IMR-90 (cell line): ENCODE measurements around the gene MRPS25. TPM values are rescaled to one million over a fixed set of nuclear protein-coding genes. Genes with fewer than 3 reads are reported as not detected.

ENCODE experiments used
- ATAC-seq: fragments of 200-7000 bp; cut with Tn5 transposase; 2 replicates; pipeline ENCODE4 v1.9.1; 2020; ENCODE audit warnings: low read depth, mild to moderate bottlenecking, moderate library complexity
- BruUV-seq: library from RNA; stranded (reverse); fragments of 400-500 nt; replicated peaks from 2 replicates; lab custom pipeline; 2021; lab: Mats Ljungman, UMichigan
- CTCF ChIA-PET: fragments of 300-600 bp; formaldehyde crosslinking; extraction: SDS; loops from one replicate; lab custom pipeline; 2021; ENCODE audit warnings: antibody characterized with exemption; lab: Yijun Ruan, JAX
- POLR2A ChIA-PET: fragments of 300-600 bp; sonication (Branson Sonifier 250); formaldehyde crosslinking; loops from one replicate; lab custom pipeline; 2022; ENCODE audit warnings: antibody characterized with exemption; ENCODE audit not compliant: unreplicated experiment; lab: Charles Lee
- DNase-seq: peaks from one replicate; pipeline ENCODE4 v3.0.0; 2013
- H2AFZ ChIP-seq: replicated peaks from 2 replicates; pipeline ENCODE3; 2013; ENCODE audit warnings: low read length, mild to moderate bottlenecking; ENCODE audit not compliant: poor library complexity
- H2AK5ac ChIP-seq: 2 replicates; pipeline ENCODE4 v1.6.1; 2013; ENCODE audit warnings: low read depth, low read length, inconsistent platforms
- H2AK9ac ChIP-seq: replicated peaks from 2 replicates; pipeline ENCODE3; 2013; ENCODE audit warnings: mild to moderate bottlenecking, low read depth, low read length, moderate library complexity; ENCODE audit not compliant: poor library complexity
- H2BK120ac ChIP-seq: 2 replicates; pipeline ENCODE4 v1.6.1; 2013; ENCODE audit warnings: low read depth, low read length, inconsistent platforms
- H2BK15ac ChIP-seq: 3 replicates; pipeline ENCODE4 v1.6.1; 2013; ENCODE audit warnings: low read depth, low read length, inconsistent platforms
- H2BK20ac ChIP-seq: 2 replicates; pipeline ENCODE4 v1.6.1; 2013; ENCODE audit warnings: low read depth, mild to moderate bottlenecking, inconsistent platforms, low read length, moderate library complexity
- H2BK5ac ChIP-seq: 2 replicates; pipeline ENCODE4 v1.6.1; 2013; ENCODE audit warnings: mild to moderate bottlenecking, low read depth, low read length, inconsistent platforms; ENCODE audit not compliant: poor library complexity, severe bottlenecking
- H3K14ac ChIP-seq: replicated peaks from 2 replicates; pipeline ENCODE4 v1.6.1; 2013; ENCODE audit warnings: low read depth, low read length, inconsistent platforms
- H3K18ac ChIP-seq: 2 replicates; pipeline ENCODE4 v1.6.1; 2013; ENCODE audit warnings: low read depth, low read length, control low read depth
- H3K23ac ChIP-seq: 2 replicates; pipeline ENCODE4 v1.6.1; 2013; ENCODE audit warnings: low read depth, low read length, inconsistent platforms
- H3K27ac ChIP-seq: 2 replicates; pipeline ENCODE4 v1.5.1; 2013; ENCODE audit warnings: mild to moderate bottlenecking, control low read depth, low read length; ENCODE audit not compliant: insufficient read depth
- H3K27me3 ChIP-seq: 2 replicates; pipeline ENCODE4 v1.6.1; 2013; ENCODE audit warnings: low read length; ENCODE audit not compliant: control insufficient read depth, insufficient read depth
- H3K36me3 ChIP-seq: 2 replicates; pipeline ENCODE4 v1.6.1; 2013; ENCODE audit warnings: low read length, mixed read lengths; ENCODE audit not compliant: control insufficient read depth, insufficient read depth
- H3K4ac ChIP-seq: 2 replicates; pipeline ENCODE4 v1.6.1; 2013; ENCODE audit warnings: low read depth, low read length, inconsistent platforms
- H3K4me1 ChIP-seq: 2 replicates; pipeline ENCODE4 v1.6.1; 2013; ENCODE audit warnings: low read length, mixed read lengths; ENCODE audit not compliant: control insufficient read depth, insufficient read depth
- H3K4me2 ChIP-seq: 2 replicates; pipeline ENCODE4 v1.6.1; 2013; ENCODE audit warnings: low read depth, mild to moderate bottlenecking, control low read depth, low read length, moderate library complexity
- H3K4me3 ChIP-seq: 2 replicates; pipeline ENCODE4 v1.5.1; 2013; ENCODE audit warnings: low read depth, mild to moderate bottlenecking, control low read depth, low read length, moderate library complexity; ENCODE audit not compliant: insufficient read depth
- H3K56ac ChIP-seq: 2 replicates; pipeline ENCODE4 v1.6.1; 2013; ENCODE audit warnings: low read length, inconsistent platforms; ENCODE audit not compliant: insufficient read depth; ENCODE audit errors: extremely low read depth
- H3K79me1 ChIP-seq, 2 experiments: 2 replicates each; pipeline ENCODE4 v1.6.1; 2013; ENCODE audit warnings: low read length in 2 of 2, inconsistent platforms in 1 of 2, low read depth in 1 of 2
- H3K9ac ChIP-seq: 2 replicates; pipeline ENCODE4 v1.6.1; 2013; ENCODE audit warnings: low read depth, low read length, control low read depth
- H3K9me1 ChIP-seq: 2 replicates; pipeline ENCODE4 v1.6.1; 2013; ENCODE audit warnings: low read length, inconsistent platforms; ENCODE audit not compliant: insufficient read depth
- H3K9me3 ChIP-seq: 2 replicates; pipeline ENCODE4 v1.6.1; 2013; ENCODE audit warnings: low read length; ENCODE audit not compliant: control insufficient read depth, insufficient read depth
- H4K20me1 ChIP-seq: 2 replicates; pipeline ENCODE4 v1.6.1; 2013; ENCODE audit warnings: low read length, inconsistent platforms; ENCODE audit not compliant: insufficient read depth
- H4K5ac ChIP-seq: 2 replicates; pipeline ENCODE4 v1.6.1; 2013; ENCODE audit warnings: mild to moderate bottlenecking, low read depth, low read length, control low read depth
- H4K8ac ChIP-seq, 2 experiments: 2 replicates each; pipeline ENCODE4 v1.6.1; 2013; ENCODE audit warnings: low read depth in 2 of 2, low read length in 2 of 2, control low read depth in 1 of 2, inconsistent platforms in 1 of 2
- H4K91ac ChIP-seq: 2 replicates; pipeline ENCODE4 v1.6.1; 2013; ENCODE audit warnings: low read depth, low read length, inconsistent platforms; ENCODE audit not compliant: insufficient read depth
- MAFK ChIP-seq: IDR thresholded peaks from 2 replicates; pipeline ENCODE4 v1.6.1; 2012; ENCODE audit warnings: low read depth, low read length, improper control_type of control experiment
- RFX5 ChIP-seq: IDR thresholded peaks from 2 replicates; pipeline ENCODE4 v1.8.0; 2012; ENCODE audit warnings: low read depth, mild to moderate bottlenecking, low read length, moderate library complexity
- WGBS, 2 experiments: methylation state at CpG; one replicate each; pipeline versions ENCODE4 v1.1.5 to v1.1.7; 2013; ENCODE audit warnings: missing lambda C conversion rate in 2 of 2; ENCODE audit not compliant: insufficient read length in 1 of 2; ENCODE audit errors: extremely low coverage in 2 of 2; 5-methylcytosine and 5-hydroxymethylcytosine counted together
- dilution Hi-C: fragments of 300-500 bp; cut with HindIII; formaldehyde crosslinking; loops from one replicate; pipeline ENCODE4 v1.14.3; 2018; ENCODE audit warnings: low sequenced_read_pairs; ENCODE audit not compliant: unreplicated experiment
- in situ Hi-C: fragments of 300-500 bp; cut with MboI; formaldehyde crosslinking; loops from 3 replicates; pipeline ENCODE4 v1.14.3; 2019; ENCODE audit warnings: low sequenced_read_pairs, inconsistent platforms, mixed read lengths
- intact Hi-C: fragments of 100-400 bp; cut with micrococcal nuclease; formaldehyde crosslinking; loops from 2 replicates; pipeline ENCODE4 v1.10.0; 2022
- polyA plus RNA-seq, 3 experiments: library from polyadenylated mRNA; depleted of rRNA; stranded (reverse); fragments of >200 nt; gene quantifications; 2 replicates each; pipeline ENCODE4 v1.2.3, GENCODE V29; 2012; ENCODE audit warnings: low replicate concordance in 1 of 3
- total RNA-seq: library from RNA; depleted of rRNA; stranded (reverse); fragments of >200 nt; gene quantifications from 2 replicates; pipeline ENCODE4 v1.2.3, GENCODE V29; 2012
- TF ChIP-seq, protein P1 (sequence below): fragments of 150-350 bp; IDR thresholded peaks from 2 replicates; pipeline ENCODE4 v1.6.1; 2016; ENCODE audit warnings: low read depth, mild to moderate bottlenecking, low read length, moderate library complexity, borderline replicate concordance

Gene MRPS25
- total and polyA plus RNA-seq, 2 of the 4 experiments (the other 2 are of a cell fraction): 9.0 to 20.8 TPM

DNA sequence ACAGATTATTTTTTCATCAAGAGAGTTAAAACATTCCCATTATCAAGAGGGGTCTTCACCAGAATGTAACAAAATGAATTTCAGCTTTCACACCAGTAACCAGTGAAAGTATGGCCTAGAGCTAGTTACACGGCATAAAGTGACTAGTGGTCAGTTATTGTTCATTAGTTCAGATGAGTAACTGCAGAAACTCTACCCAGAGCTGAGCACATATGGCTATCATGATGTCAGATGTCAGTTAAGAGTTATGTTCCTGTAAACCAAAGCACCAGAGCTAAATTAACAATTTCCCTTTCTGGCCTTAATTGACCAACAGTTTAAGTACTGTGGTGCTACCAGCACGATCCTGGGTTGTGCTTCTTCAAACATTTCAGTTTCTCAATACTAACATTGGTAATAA is 6.6 kb upstream of the MRPS25 start:
- H3K79me1 ChIP-seq: peaks cover 4% of the 10 kb centered on the region in 2 experiments; a peak in 1 of 4 replicates
- TF ChIP-seq MAFK (no peak), RFX5 (no peak)
- TF ChIP-seq, protein P1, sequence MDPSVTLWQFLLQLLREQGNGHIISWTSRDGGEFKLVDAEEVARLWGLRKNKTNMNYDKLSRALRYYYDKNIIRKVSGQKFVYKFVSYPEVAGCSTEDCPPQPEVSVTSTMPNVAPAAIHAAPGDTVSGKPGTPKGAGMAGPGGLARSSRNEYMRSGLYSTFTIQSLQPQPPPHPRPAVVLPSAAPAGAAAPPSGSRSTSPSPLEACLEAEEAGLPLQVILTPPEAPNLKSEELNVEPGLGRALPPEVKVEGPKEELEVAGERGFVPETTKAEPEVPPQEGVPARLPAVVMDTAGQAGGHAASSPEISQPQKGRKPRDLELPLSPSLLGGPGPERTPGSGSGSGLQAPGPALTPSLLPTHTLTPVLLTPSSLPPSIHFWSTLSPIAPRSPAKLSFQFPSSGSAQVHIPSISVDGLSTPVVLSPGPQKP: no peak
- H2BK120ac ChIP-seq: no peak overlapping the region
- no peak overlapping the region for H4K91ac ChIP-seq
- peaks cover 36% of the 10 kb centered on the region for H3K36me3 ChIP-seq
- no peak overlapping the region for H3K4me3 ChIP-seq
- H2BK15ac ChIP-seq: no peak overlapping the region
- no TSS peak for BruUV-seq
- ChIA-PET CTCF (no interaction called here), POLR2A (no interaction called here)
- H3K14ac ChIP-seq: no peak overlapping the region
- H2AFZ ChIP-seq: no peak overlapping the region
- no peak overlapping the region for H3K9ac ChIP-seq
- H3K23ac ChIP-seq: no peak overlapping the region
- in situ Hi-C loops: no loop called here
- H3K27me3 ChIP-seq: no peaks in the 10 kb centered on the region
- no peak overlapping the region for H3K4me2 ChIP-seq
- dilution Hi-C loops: no loop called here
- no CpG with 5 or more reads among the region's 2 CpGs for WGBS, 2 experiments
- H3K9me1 ChIP-seq: no peaks in the 10 kb centered on the region
- no peak overlapping the region for H4K8ac ChIP-seq
- H3K4ac ChIP-seq: no peak overlapping the region
- H2AK9ac ChIP-seq: no peak overlapping the region
- no peak overlapping the region for H2AK5ac ChIP-seq
- no peak overlapping the region for H2BK20ac ChIP-seq
- no peak overlapping the region for H3K18ac ChIP-seq
- DNase-seq: no peak
- no peak overlapping the region for H3K27ac ChIP-seq
- H3K4me1 ChIP-seq: no peaks in the 10 kb centered on the region
- no peaks in the 10 kb centered on the region for H3K9me3 ChIP-seq
- no peaks in the 10 kb centered on the region for H4K20me1 ChIP-seq
- intact Hi-C loops: no loop called here
- no peak overlapping the region for H3K56ac ChIP-seq
- no peak for ATAC-seq
- H4K5ac ChIP-seq: no peak overlapping the region
- no peak overlapping the region for H2BK5ac ChIP-seq
